HUES48 (cell line): ENCODE measurements around the gene DNMT3A.
A peak's percentile ranks its signal among the peaks of the same experiment; 100 is the strongest.

Experiments used
- H3K27ac ChIP-seq: one replicate; pipeline ENCODE4 v1.7.0; 2013; ENCODE audit warnings: low read depth, low read length, inconsistent platforms
- H3K27me3 ChIP-seq: 2 replicates; pipeline ENCODE4 v1.6.1; 2013; ENCODE audit warnings: mild to moderate bottlenecking, low read length; ENCODE audit not compliant: control insufficient read depth, insufficient read depth
- H3K36me3 ChIP-seq: 2 replicates; pipeline ENCODE4 v1.6.1; 2013; ENCODE audit warnings: low read length; ENCODE audit not compliant: control insufficient read depth, insufficient read depth
- H3K4me1 ChIP-seq: 2 replicates; pipeline ENCODE4 v1.6.1; 2013; ENCODE audit warnings: mild to moderate bottlenecking, low read length; ENCODE audit not compliant: control insufficient read depth, insufficient read depth
- H3K4me3 ChIP-seq: 2 replicates; pipeline ENCODE4 v1.5.1; 2013; ENCODE audit warnings: mild to moderate bottlenecking, low read depth, low read length
- H3K9ac ChIP-seq: 2 replicates; pipeline ENCODE4 v1.6.1; 2013; ENCODE audit warnings: mild to moderate bottlenecking, low read depth, low read length, moderate library complexity
- H3K9me3 ChIP-seq: 2 replicates; pipeline ENCODE4 v1.6.1; 2013; ENCODE audit warnings: low read length; ENCODE audit not compliant: control insufficient read depth, insufficient read depth

Gene DNMT3A

GRCh38 chr2:25324905-25325592 lies 16.7 kb downstream of the DNMT3A start:
- Histone ChIP-seq H3K9me3 (no peaks in the 10 kb centered on the region), H3K4me1 (peaks cover 11% of the 10 kb centered on the region), H3K27me3 (no peaks in the 10 kb centered on the region), H3K27ac (no peak overlapping the region), H3K4me3 (no peak overlapping the region), H3K9ac (no peak overlapping the region), H3K36me3 (0 out of 2 replicates have a peak, but pooled peaks cover 3% of the 10 kb centered on the region)

GRCh38 chr2:25324251-25324650 lies 17.5 kb downstream of the DNMT3A start:
- H3K9me3 ChIP-seq: no peaks in the 10 kb centered on the region
- peaks cover 11% of the 10 kb centered on the region for H3K4me1 ChIP-seq
- H3K27me3 ChIP-seq: no peaks in the 10 kb centered on the region
- no peak overlapping the region for H3K9ac ChIP-seq
- no peak overlapping the region for H3K4me3 ChIP-seq
- H3K27ac ChIP-seq: no peak overlapping the region
- H3K36me3 ChIP-seq: 0 out of 2 replicates have a peak, but pooled peaks cover 3% of the 10 kb centered on the region

DNA sequence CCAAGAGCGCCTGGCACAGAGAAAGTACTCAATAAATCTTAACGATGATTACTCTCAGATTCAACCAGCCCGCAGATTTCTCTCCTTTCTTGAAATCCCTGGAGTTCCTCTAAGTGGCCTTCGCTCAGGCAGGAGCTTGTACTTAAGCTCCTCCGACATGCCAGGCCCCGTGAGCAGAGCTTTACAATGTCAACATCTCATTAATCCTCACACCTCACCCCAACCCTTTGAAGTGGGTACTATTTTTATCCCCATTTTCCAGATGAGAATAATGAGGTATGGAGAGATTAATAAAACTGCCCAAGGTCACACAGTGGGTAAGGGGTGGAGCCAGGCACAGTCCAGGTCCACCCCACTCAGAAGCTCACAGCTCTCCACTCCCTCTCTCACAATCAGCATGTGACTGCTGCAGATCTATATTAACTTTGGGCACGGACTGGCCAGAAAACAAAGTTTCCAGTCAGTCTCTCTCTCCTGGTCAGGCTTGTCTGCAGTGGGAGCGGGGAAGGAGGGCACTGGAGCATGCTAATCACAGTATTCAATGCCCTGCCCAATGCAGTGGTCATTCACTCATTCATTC lies 18.0 kb downstream of the DNMT3A start:
- H3K4me3 ChIP-seq: no peak overlapping the region
- H3K36me3 ChIP-seq: 0 out of 2 replicates have a peak, but pooled peaks cover 3% of the 10 kb centered on the region
- no peaks in the 10 kb centered on the region for H3K9me3 ChIP-seq
- H3K4me1 ChIP-seq: peaks cover 11% of the 10 kb centered on the region; the same call in 1 of the 2 replicates
- H3K27ac ChIP-seq: no peak overlapping the region
- H3K9ac ChIP-seq: no peak overlapping the region
- no peaks in the 10 kb centered on the region for H3K27me3 ChIP-seq

DNA sequence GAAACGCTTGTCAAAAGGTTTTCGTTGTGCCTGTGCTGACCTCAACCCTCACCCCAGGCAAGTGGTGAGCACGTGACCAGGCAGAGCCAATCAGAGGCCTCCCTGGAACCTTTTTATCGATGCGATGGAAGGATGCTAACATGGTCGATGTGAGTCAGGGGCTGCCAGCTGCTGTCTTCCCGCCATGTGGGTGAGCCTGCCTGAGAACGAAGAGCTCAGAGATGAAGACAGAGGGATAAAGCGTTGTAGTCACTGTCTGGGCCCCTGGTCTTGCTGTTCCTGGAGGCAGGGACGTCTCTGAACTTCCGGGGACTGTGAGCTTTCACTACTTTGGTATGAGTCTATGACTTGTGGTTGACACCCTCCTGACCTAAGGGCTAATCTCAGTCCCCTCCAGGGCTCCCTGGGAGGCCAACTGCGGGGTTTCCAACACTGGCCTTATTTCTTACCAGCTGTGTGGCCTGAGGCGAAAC lies 18.6 kb downstream of the DNMT3A start:
- no peaks in the 10 kb centered on the region for H3K9me3 ChIP-seq
- H3K27me3 ChIP-seq: no peaks in the 10 kb centered on the region
- H3K36me3 ChIP-seq: 0 out of 2 replicates have a peak, but pooled peaks cover 3% of the 10 kb centered on the region
- no peak overlapping the region for H3K27ac ChIP-seq
- peaks cover 11% of the 10 kb centered on the region; the same call in 1 of the 2 replicates for H3K4me1 ChIP-seq
- no peak overlapping the region for H3K4me3 ChIP-seq
- no peak overlapping the region for H3K9ac ChIP-seq

- H3K27me3 ChIP-seq: no peaks in the 10 kb centered on the region
- H3K9me3 ChIP-seq: no peaks in the 10 kb centered on the region
- H3K4me3 ChIP-seq: no peak overlapping the region
- H3K27ac ChIP-seq: no peak overlapping the region
- H3K9ac ChIP-seq: no peak overlapping the region
- peaks cover 11% of the 10 kb centered on the region; the same call in 1 of the 2 replicates for H3K4me1 ChIP-seq
- 0 out of 2 replicates have a peak, but pooled peaks cover 3% of the 10 kb centered on the region for H3K36me3 ChIP-seq
Observed at GRCh38 chr2:25322312-25322711, 19.4 kb downstream of the DNMT3A start.

- H3K9ac ChIP-seq: no peak overlapping the region
- no peak overlapping the region for H3K4me3 ChIP-seq
- H3K9me3 ChIP-seq: no peaks in the 10 kb centered on the region
- H3K27ac ChIP-seq: no peak overlapping the region
- H3K27me3 ChIP-seq: no peaks in the 10 kb centered on the region
- no peaks in the 10 kb centered on the region for H3K36me3 ChIP-seq
- peaks cover 17% of the 10 kb centered on the region; the same call in 1 of the 2 replicates for H3K4me1 ChIP-seq
Observed at GRCh38 chr2:25320077-25320476, 21.6 kb downstream of the DNMT3A start.

DNA sequence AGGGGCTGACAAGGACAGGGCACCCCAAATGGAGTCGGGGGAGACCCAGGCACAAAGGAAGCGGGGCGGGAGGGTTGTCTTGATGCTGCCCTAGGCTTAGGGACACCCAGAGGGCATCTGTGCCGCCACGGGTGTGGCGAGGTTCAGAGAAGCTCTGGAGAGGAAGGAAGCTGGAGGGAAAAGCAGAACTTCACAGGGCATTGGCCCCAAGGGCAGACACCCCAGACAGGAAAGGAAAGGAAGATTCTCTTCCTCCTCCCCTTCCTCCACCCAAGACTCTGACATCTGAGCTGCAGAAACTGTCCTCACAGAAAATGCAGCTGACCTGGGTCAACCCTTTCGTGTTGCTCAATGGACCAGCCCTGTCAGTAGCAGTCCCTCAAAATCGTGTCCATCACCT lies 25.6 kb downstream of the DNMT3A start:
- H3K9ac ChIP-seq: no peak overlapping the region
- no peaks in the 10 kb centered on the region for H3K9me3 ChIP-seq
- no peaks in the 10 kb centered on the region for H3K36me3 ChIP-seq
- H3K27me3 ChIP-seq: no peaks in the 10 kb centered on the region
- no peak overlapping the region for H3K27ac ChIP-seq
- no peak overlapping the region for H3K4me3 ChIP-seq
- peaks cover 30% of the 10 kb centered on the region for H3K4me1 ChIP-seq

GRCh38 chr2:25315316-25315680 lies 26.4 kb downstream of the DNMT3A start:
- Histone ChIP-seq H3K4me1 (peaks cover 36% of the 10 kb centered on the region), H3K36me3 (no peaks in the 10 kb centered on the region), H3K9ac (0 out of 2 replicates have a peak overlapping the region, but pooled peaks have one; percentile 3), H3K9me3 (no peaks in the 10 kb centered on the region), H3K4me3 (no peak overlapping the region), H3K27me3 (no peaks in the 10 kb centered on the region), H3K27ac (no peak overlapping the region)

GRCh38 chr2:25314514-25315315 lies 27.0 kb downstream of the DNMT3A start:
- H3K27ac ChIP-seq: peak overlapping the region; percentile 74
- H3K4me1 ChIP-seq: peaks cover 37% of the 10 kb centered on the region
- H3K4me3 ChIP-seq: no peak overlapping the region

GRCh38 chr2:25313711-25314513 lies 27.8 kb downstream of the DNMT3A start:
- Histone ChIP-seq H3K36me3 (no peaks in the 10 kb centered on the region), H3K27ac (peak overlapping the region; percentile 74), H3K27me3 (no peaks in the 10 kb centered on the region), H3K4me1 (peaks cover 37% of the 10 kb centered on the region), H3K9ac (no peak overlapping the region), H3K9me3 (no peaks in the 10 kb centered on the region), H3K4me3 (no peak overlapping the region)

More at GRCh38 chr2:25314514-25315315, 27.0 kb downstream of the DNMT3A start:
- Histone ChIP-seq H3K27me3 (no peaks in the 10 kb centered on the region), H3K36me3 (no peaks in the 10 kb centered on the region), H3K9ac (peak overlapping the region; percentile 26; the same call in 1 of the 2 replicates), H3K9me3 (no peaks in the 10 kb centered on the region)
